Measurements from ENCODE around the gene ANTXRL. TPM values are rescaled to one million over a fixed set of nuclear protein-coding genes. Genes with fewer than 3 reads are reported as not detected.
"Not testable (repeated sequence)": the region's sequence is repeated elsewhere in the genome, so short reads cannot be mapped to it uniquely, and the experiment has no call there.

Gene ANTXRL
- total RNA-seq, 4 donors from 2014 or later = not detected

DNA sequence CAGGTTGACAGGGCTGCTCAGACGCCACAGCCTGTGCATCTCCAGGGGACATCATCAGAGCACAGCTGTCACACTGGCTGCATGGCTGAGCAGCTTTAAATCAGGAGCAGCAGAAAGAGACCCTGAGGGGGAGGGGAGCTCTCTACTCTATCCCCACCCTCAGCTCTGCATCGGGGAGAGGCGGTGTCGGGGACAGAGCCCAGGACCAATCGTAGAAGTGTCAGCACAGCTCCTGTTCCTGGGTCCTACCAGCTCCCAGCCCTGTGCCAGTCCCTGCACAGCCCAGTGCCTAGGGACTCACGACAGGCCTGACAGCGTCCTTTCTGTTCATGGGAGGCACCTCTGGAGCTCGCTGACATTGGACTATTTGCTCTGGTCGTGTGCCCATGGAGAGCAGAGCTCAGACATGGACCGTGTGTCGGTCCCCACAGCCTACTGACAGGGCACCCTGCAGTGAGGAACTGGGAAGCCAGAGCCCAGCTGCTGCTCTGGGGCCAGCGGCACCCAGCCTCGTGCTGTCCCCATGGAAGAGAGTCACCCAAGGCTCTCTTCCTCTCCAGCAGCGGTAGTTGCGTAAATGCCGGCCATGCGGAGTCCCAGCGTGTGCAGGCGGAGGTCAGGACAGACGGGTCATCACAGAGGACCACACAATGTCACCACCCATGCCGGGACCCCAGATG lies 20.4 kb upstream of the ANTXRL start:
- Histone ChIP-seq H3K9me3 (no peaks in the 10 kb centered on the region), H3K27ac (no peak overlapping the region), H3K36me3 (no peaks in the 10 kb centered on the region), H3K4me3 (no peak overlapping the region), H3K4me1 (no peaks in the 10 kb centered on the region), H3K27me3 (no peaks in the 10 kb centered on the region)
- TF ChIP-seq POLR2A (IDR thresholded peaks at IDR 0.05) (no peak), POLR2AphosphoS5 (IDR thresholded peaks at IDR 0.05) (no peak), EP300 (IDR thresholded peaks at IDR 0.05; ENCODE audit: low read depth) (no peak)
- TF ChIP-seq, protein P1, sequence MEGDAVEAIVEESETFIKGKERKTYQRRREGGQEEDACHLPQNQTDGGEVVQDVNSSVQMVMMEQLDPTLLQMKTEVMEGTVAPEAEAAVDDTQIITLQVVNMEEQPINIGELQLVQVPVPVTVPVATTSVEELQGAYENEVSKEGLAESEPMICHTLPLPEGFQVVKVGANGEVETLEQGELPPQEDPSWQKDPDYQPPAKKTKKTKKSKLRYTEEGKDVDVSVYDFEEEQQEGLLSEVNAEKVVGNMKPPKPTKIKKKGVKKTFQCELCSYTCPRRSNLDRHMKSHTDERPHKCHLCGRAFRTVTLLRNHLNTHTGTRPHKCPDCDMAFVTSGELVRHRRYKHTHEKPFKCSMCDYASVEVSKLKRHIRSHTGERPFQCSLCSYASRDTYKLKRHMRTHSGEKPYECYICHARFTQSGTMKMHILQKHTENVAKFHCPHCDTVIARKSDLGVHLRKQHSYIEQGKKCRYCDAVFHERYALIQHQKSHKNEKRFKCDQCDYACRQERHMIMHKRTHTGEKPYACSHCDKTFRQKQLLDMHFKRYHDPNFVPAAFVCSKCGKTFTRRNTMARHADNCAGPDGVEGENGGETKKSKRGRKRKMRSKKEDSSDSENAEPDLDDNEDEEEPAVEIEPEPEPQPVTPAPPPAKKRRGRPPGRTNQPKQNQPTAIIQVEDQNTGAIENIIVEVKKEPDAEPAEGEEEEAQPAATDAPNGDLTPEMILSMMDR (IDR thresholded peaks at IDR 0.05) = no peak
- no peak for DNase-seq
- intact Hi-C loops (cut with DNase I; ENCODE audit: low total_unique reads) = no loop called here
- 81% methylated on average over 19 of the region's 21 CpGs; no CpG with 5 or more reads in 1 of the 2 donors for WGBS, 2 donors (ENCODE audit: low coverage in 1 of 2)
- in situ Hi-C loops (cut with MboI; ENCODE audit: low pct_ligation_motif_present in 1 of 4, low pct_unique_long_range_greater_than_20kb in 1 of 4, low sequenced_read_pairs in 3 of 4) = no loop called here

DNA sequence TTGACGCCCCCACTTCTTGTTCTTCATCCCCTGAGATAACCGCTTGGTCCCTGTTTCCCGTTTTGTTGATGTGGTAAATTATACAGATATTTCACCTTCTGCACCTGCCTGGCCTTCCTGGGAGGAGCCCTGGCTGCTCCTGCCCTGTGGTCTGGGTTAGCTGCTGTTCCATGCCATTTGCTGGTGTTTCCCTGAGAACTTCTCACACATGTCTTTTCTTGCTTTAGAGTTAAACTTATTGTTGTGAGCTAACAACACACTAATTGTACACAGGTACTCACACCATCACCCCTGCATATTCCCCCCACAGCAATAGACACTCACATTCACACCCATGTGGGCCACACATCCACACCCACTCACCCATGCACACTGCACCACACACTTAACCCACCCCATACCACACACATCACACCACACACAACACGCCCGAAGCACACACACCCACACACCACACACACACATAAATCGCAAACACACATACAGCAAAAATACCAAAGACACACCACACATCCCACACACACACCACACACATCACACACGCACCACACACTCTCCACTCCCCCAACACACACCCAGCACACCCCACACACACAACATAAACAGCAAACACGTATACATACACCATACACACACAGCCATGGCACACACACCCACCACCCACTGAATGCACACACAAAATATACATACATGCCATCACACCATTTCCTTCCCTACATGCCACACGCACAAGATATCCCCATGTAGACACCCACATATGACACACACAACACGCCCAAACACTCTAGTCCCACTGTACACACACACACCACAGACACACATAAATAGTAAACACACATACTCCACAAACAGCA lies 19.4 kb upstream of the ANTXRL start:
- Histone ChIP-seq H3K9me3 (no peaks in the 10 kb centered on the region), H3K4me3 (no peak overlapping the region), H3K27me3 (no peaks in the 10 kb centered on the region), H3K36me3 (no peaks in the 10 kb centered on the region), H3K4me1 (no peaks in the 10 kb centered on the region), H3K27ac (no peak overlapping the region)
- no peak for DNase-seq
- TF ChIP-seq POLR2AphosphoS5 (IDR thresholded peaks at IDR 0.05) (no peak), EP300 (IDR thresholded peaks at IDR 0.05; ENCODE audit: low read depth) (no peak), POLR2A (IDR thresholded peaks at IDR 0.05) (no peak)
- TF ChIP-seq, protein P1 (IDR thresholded peaks at IDR 0.05) = no peak
- in situ Hi-C loops (cut with MboI; ENCODE audit: low pct_ligation_motif_present in 1 of 4, low pct_unique_long_range_greater_than_20kb in 1 of 4, low sequenced_read_pairs in 3 of 4) = no loop called here
- intact Hi-C loops (cut with DNase I; ENCODE audit: low total_unique reads) = no loop called here
- WGBS, 2 donors (ENCODE audit: low coverage in 1 of 2) = 78 to 87% methylated on average over 5 to 10 of the region's 10 CpGs

DNA sequence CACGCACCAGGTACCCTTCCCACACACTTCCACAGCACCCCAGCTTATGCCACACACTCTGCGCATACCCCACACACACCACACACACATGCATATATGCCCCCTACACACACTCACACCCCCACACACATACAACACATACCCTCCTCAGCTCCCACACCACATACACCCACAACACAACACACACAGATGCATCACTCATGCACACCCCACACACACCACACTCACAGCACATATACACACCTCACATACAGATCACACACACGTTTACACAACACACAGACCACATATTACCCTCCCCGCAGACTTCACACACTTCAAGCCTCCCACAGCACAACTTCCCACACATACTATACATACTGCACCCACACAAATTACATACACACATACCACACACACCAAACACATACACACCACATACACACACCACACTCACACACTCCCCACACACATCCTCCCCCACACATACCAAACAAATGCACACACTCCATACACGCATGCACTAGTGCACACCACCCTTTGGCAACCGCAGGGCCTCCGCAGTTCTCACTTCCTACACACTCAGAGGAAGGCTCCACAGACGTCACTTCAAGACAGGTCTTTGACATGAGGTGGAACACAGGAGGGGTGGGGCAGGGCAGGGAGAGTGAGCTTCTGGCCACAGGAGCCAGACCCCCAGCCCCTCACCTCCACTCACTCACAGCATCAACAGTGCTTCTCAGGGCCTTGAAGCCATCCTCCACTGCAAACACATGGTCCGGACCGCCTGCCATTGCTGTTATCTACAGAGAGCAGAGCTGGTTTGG lies 18.5 kb upstream of the ANTXRL start:
- Histone ChIP-seq H3K4me1 (no peaks in the 10 kb centered on the region), H3K27me3 (no peaks in the 10 kb centered on the region), H3K9me3 (no peaks in the 10 kb centered on the region), H3K27ac (peak overlapping the region; percentile 21 to 31 (median 24)), H3K4me3 (peak overlapping the region in 1 of 4 donors; percentile 11), H3K36me3 (no peaks in the 10 kb centered on the region)
- no peak for TF ChIP-seq POLR2A (IDR thresholded peaks at IDR 0.05)
- no peak for TF ChIP-seq EP300 (IDR thresholded peaks at IDR 0.05; ENCODE audit: low read depth)
- no peak for TF ChIP-seq POLR2AphosphoS5 (IDR thresholded peaks at IDR 0.05)
- TF ChIP-seq, protein P1 (IDR thresholded peaks at IDR 0.05) = no peak
- peak; percentile 29 for DNase-seq
- WGBS, 2 donors (ENCODE audit: low coverage in 1 of 2) = 74 to 82% methylated on average over 3 to 10 of the region's 10 CpGs
- intact Hi-C loops (cut with DNase I; ENCODE audit: low total_unique reads) = no loop called here
- in situ Hi-C loops (cut with MboI; ENCODE audit: low pct_ligation_motif_present in 1 of 4, low pct_unique_long_range_greater_than_20kb in 1 of 4, low sequenced_read_pairs in 3 of 4) = no loop called here

DNA sequence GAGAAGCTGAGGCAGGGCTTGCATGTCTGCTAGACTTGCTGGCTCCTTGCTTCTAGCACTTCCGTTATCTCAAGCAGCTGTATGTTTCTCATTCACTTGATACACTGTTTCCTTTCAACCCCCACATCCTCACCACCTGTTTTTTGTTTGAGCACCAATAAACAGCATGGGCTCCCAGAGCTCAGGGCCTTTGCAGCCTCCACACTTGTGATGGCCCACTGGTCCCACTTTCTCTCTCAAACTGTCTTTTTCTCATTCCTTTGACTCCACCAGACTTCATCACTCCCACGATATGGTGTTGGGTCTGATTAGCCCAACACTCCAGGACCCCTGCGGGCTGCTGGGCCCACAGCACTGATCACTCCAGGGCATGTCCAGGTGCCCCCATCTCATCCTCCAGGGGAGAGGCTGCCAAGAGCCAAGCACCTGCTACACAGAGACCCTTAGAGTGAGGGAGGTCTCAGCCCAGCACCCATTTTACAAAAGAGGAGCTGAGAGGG lies 17.2 kb upstream of the ANTXRL start:
- H3K9me3 ChIP-seq; H3K27me3 ChIP-seq; DNase-seq; H3K4me3 ChIP-seq; in situ Hi-C loops (cut with MboI; ENCODE audit: low pct_ligation_motif_present in 1 of 4, low pct_unique_long_range_greater_than_20kb in 1 of 4, low sequenced_read_pairs in 3 of 4); H3K36me3 ChIP-seq; intact Hi-C loops (cut with DNase I; ENCODE audit: low total_unique reads); H3K4me1 ChIP-seq: not testable (repeated sequence)
- H3K27ac ChIP-seq = peak overlapping the region in 2 of 4 donors; percentile 22 to 26
- WGBS, 2 donors (ENCODE audit: low coverage in 1 of 2) = 50 to 82% methylated on average over 1 to 3 of the region's 3 CpGs

Data from transverse colon (tissue), 4 donors.